Glutamatergic neuron (in vitro differentiated cells): ENCODE results near the gene TRIM8. TPM values are rescaled to one million over a fixed set of nuclear protein-coding genes. Genes with fewer than 3 reads are reported as not detected.

ENCODE experiments used
- DNase-seq: peaks from one replicate; pipeline ENCODE4 v3.0.0; 2022
- H3K27ac Mint-ChIP-seq: one replicate; pipeline ENCODE4 v1.8.0; 2020; ENCODE audit warnings: mild to moderate bottlenecking, mixed read lengths, inconsistent platforms; ENCODE audit not compliant: unreplicated experiment
- H3K27me3 Mint-ChIP-seq: one replicate; pipeline ENCODE4 v1.8.0; 2020; ENCODE audit warnings: mild to moderate bottlenecking, moderate library complexity, mixed read lengths, inconsistent platforms; ENCODE audit not compliant: unreplicated experiment
- H3K36me3 Mint-ChIP-seq: one replicate; pipeline ENCODE4 v1.8.0; 2020; ENCODE audit warnings: mild to moderate bottlenecking, mixed read lengths, inconsistent platforms; ENCODE audit not compliant: unreplicated experiment
- H3K4me1 Mint-ChIP-seq: one replicate; pipeline ENCODE4 v1.8.0; 2020; ENCODE audit warnings: mild to moderate bottlenecking, low read depth, mixed read lengths, inconsistent platforms; ENCODE audit not compliant: unreplicated experiment
- H3K4me3 Mint-ChIP-seq: one replicate; pipeline ENCODE4 v1.8.0; 2020; ENCODE audit warnings: mild to moderate bottlenecking, mixed read lengths, inconsistent platforms; ENCODE audit not compliant: unreplicated experiment
- H3K9me3 Mint-ChIP-seq: one replicate; pipeline ENCODE4 v1.8.0; 2020; ENCODE audit warnings: mild to moderate bottlenecking, moderate library complexity, mixed read lengths, inconsistent platforms; ENCODE audit not compliant: unreplicated experiment
- total RNA-seq: library from RNA; stranded (reverse); fragmentation: NEBNext Ultra II Directional; extraction: Animal tissue kit (Norgen Biotek cat#: 25700); gene quantifications from one replicate; pipeline ENCODE4 v1.2.1, GENCODE V29; 2021; ENCODE audit not compliant: unreplicated experiment
- TF ChIP-seq, protein P1 (sequence below): fragments of 200-600 bp; sonication (generic); IDR thresholded peaks from one replicate; pipeline ENCODE4 v1.5.0; 2021; ENCODE audit not compliant: partially characterized antibody, unreplicated experiment

The TRIM8 gene
- total RNA-seq, 1 donor from 2014 or later = 74.8 TPM

DNA sequence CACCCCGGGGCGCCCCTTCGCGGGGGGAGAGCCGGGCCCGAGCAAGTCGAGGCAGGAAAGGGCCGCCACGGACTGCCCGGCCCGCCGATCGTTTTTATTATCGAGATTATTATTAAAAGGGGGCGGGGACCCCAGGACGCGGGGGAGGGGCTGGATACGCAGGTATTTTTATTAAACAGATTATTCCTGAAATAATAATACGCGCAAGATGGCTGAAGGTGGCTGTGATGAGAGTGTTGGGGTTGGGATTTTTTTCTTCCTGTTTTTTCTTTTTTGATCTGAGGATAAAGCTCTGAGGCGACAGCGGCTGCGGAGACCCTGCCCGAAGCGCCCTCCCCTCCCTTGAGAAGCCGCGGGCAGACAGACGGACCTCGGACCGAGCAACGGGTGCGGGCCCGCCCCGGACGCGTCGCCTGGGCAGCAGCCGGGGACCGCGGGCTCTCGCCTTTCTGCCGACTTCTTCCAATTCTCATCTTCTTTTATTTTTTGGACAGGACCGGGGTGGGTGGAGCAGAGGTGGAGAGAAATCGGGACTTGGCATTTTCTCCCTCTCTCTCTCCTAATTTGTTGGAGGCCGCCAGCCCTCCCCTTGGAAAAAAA is 1.4 kb upstream of the TRIM8 start:
- TF ChIP-seq, protein P1, sequence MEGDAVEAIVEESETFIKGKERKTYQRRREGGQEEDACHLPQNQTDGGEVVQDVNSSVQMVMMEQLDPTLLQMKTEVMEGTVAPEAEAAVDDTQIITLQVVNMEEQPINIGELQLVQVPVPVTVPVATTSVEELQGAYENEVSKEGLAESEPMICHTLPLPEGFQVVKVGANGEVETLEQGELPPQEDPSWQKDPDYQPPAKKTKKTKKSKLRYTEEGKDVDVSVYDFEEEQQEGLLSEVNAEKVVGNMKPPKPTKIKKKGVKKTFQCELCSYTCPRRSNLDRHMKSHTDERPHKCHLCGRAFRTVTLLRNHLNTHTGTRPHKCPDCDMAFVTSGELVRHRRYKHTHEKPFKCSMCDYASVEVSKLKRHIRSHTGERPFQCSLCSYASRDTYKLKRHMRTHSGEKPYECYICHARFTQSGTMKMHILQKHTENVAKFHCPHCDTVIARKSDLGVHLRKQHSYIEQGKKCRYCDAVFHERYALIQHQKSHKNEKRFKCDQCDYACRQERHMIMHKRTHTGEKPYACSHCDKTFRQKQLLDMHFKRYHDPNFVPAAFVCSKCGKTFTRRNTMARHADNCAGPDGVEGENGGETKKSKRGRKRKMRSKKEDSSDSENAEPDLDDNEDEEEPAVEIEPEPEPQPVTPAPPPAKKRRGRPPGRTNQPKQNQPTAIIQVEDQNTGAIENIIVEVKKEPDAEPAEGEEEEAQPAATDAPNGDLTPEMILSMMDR = no peak
- peak; percentile 54 for DNase-seq
- peak overlapping the region; percentile 93 for H3K4me3 Mint-ChIP-seq
- peaks cover 12% of the 10 kb centered on the region for H3K4me1 Mint-ChIP-seq
- H3K27me3 Mint-ChIP-seq = peaks cover 30% of the 10 kb centered on the region
- H3K27ac Mint-ChIP-seq = peak overlapping the region; percentile 96
- H3K36me3 Mint-ChIP-seq = no peaks in the 10 kb centered on the region
- peaks cover 21% of the 10 kb centered on the region for H3K9me3 Mint-ChIP-seq

- Mint-ChIP-seq H3K27ac (peak overlapping the region; percentile 96), H3K27me3 (peaks cover 30% of the 10 kb centered on the region), H3K4me3 (peak overlapping the region; percentile 93), H3K4me1 (peaks cover 18% of the 10 kb centered on the region), H3K36me3 (no peaks in the 10 kb centered on the region), H3K9me3 (peaks cover 24% of the 10 kb centered on the region)
- TF ChIP-seq, protein P1 = no peak
- DNase-seq = peak; percentile 73
These were observed 778 bp upstream of the TRIM8 start for GRCh38 chr10:102643336-102644065.

DNA sequence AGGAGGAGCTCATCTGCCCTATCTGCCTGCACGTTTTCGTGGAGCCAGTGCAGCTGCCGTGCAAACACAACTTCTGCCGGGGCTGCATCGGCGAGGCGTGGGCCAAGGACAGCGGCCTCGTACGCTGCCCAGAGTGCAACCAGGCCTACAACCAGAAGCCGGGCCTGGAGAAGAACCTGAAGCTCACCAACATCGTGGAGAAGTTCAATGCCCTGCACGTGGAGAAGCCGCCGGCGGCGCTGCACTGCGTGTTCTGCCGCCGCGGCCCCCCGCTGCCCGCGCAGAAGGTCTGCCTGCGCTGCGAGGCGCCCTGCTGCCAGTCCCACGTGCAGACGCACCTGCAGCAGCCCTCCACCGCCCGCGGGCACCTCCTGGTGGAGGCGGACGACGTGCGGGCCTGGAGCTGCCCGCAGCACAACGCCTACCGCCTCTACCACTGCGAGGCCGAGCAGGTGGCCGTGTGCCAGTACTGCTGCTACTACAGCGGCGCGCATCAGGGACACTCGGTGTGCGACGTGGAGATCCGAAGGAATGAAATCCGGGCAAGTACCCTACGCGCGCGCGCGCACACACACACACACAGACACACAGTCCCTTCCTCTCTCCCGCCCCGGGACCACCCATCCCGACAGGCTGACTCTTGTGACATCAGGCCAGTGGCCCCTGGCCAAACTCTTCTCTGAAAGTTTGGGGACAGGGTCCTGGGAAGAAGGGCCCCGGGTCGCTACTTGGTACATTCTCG is 538 bp downstream of the TRIM8 start:
- H3K36me3 Mint-ChIP-seq = no peaks in the 10 kb centered on the region
- peak; percentile 86 for DNase-seq
- H3K4me3 Mint-ChIP-seq = peak overlapping the region; percentile 99
- peaks cover 31% of the 10 kb centered on the region for H3K27me3 Mint-ChIP-seq
- TF ChIP-seq, protein P1 = peak; percentile 47
- peaks cover 28% of the 10 kb centered on the region for H3K9me3 Mint-ChIP-seq
- H3K4me1 Mint-ChIP-seq = peaks cover 26% of the 10 kb centered on the region
- H3K27ac Mint-ChIP-seq = peak overlapping the region; percentile 99

- H3K36me3 Mint-ChIP-seq = no peaks in the 10 kb centered on the region
- TF ChIP-seq, protein P1 = no peak
- peaks cover 31% of the 10 kb centered on the region for H3K27me3 Mint-ChIP-seq
- peaks cover 26% of the 10 kb centered on the region for H3K4me1 Mint-ChIP-seq
- H3K27ac Mint-ChIP-seq = peak overlapping the region; percentile 99
- peak overlapping the region; percentile 99 for H3K4me3 Mint-ChIP-seq
- H3K9me3 Mint-ChIP-seq = peaks cover 28% of the 10 kb centered on the region
- DNase-seq = no peak
These were observed 1.1 kb downstream of the TRIM8 start for GRCh38 chr10:102645388-102645740.
